GM18517 (cell line): ENCODE measurements around the gene RYK.
A peak's percentile ranks its signal among the peaks of the same experiment; 100 is the strongest.
"Not testable (repeated sequence)": the region's sequence is repeated elsewhere in the genome, so short reads cannot be mapped to it uniquely, and the experiment has no call there.

Experiments
- ATAC-seq: cut with Tn5 transposase; IDR thresholded peaks from one replicate; pipeline ENCODE4 v1.9.1; 2021; ENCODE audit warnings: mild to moderate bottlenecking, moderate library complexity; ENCODE audit not compliant: unreplicated experiment

Gene RYK

GRCh38 chr3:134224796-134225156 is 25.9 kb downstream of the RYK start:
- ATAC-seq: not testable (repeated sequence)

GRCh38 chr3:134222835-134223234 is 27.8 kb downstream of the RYK start:
- ATAC-seq: no peak

- no peak for ATAC-seq
Measured at GRCh38 chr3:134216851-134217250, 33.8 kb downstream of the RYK start.

- ATAC-seq: no peak
Measured at GRCh38 chr3:134216191-134216764, 34.4 kb downstream of the RYK start.

- no peak for ATAC-seq
Measured at GRCh38 chr3:134214239-134214638, 36.4 kb downstream of the RYK start.

- peak; percentile 58 for ATAC-seq
Measured at GRCh38 chr3:134212967-134213665, 37.5 kb downstream of the RYK start.

- ATAC-seq: peak; percentile 72
Measured at GRCh38 chr3:134211797-134212196, 38.9 kb downstream of the RYK start.

GRCh38 chr3:134205451-134205850 is 45.2 kb downstream of the RYK start:
- no peak for ATAC-seq

GRCh38 chr3:134201201-134202130 is 49.2 kb downstream of the RYK start:
- no peak for ATAC-seq

GRCh38 chr3:134199880-134200279 is 50.8 kb downstream of the RYK start:
- ATAC-seq: not testable (repeated sequence)

- no peak for ATAC-seq
Measured at GRCh38 chr3:134199240-134199639, 51.4 kb downstream of the RYK start.

GRCh38 chr3:134198414-134198813 is 52.2 kb downstream of the RYK start:
- no peak for ATAC-seq

GRCh38 chr3:134197681-134198261 is 52.9 kb downstream of the RYK start:
- ATAC-seq: peak; percentile 85

GRCh38 chr3:134194247-134194646 is 56.4 kb downstream of the RYK start:
- no peak for ATAC-seq

GRCh38 chr3:134190250-134190649 is 60.4 kb downstream of the RYK start:
- no peak for ATAC-seq

GRCh38 chr3:134189849-134190248 is 60.8 kb downstream of the RYK start:
- no peak for ATAC-seq

GRCh38 chr3:134186391-134186790 is 64.3 kb downstream of the RYK start:
- no peak for ATAC-seq

- no peak for ATAC-seq
Measured at GRCh38 chr3:134180761-134181160, 69.9 kb downstream of the RYK start.

- no peak for ATAC-seq
Measured at GRCh38 chr3:134179508-134179907, 71.2 kb downstream of the RYK start.

- ATAC-seq: no peak
Measured at GRCh38 chr3:134163096-134163495, 87.6 kb downstream of the RYK start.

- no peak for ATAC-seq
Measured at GRCh38 chr3:134161898-134162615, 88.6 kb downstream of the RYK start.
